GM21737 (cell line): ENCODE measurements around the gene ARHGAP26.
A peak's percentile ranks its signal among the peaks of the same experiment; 100 is the strongest.
"Not testable (repeated sequence)": the region's sequence is repeated elsewhere in the genome, so short reads cannot be mapped to it uniquely, and the experiment has no call there.

Source experiments
- ATAC-seq: cut with Tn5 transposase; IDR thresholded peaks from one replicate; pipeline ENCODE4 v1.9.1; 2021; ENCODE audit warnings: mild to moderate bottlenecking, moderate library complexity; ENCODE audit not compliant: unreplicated experiment

ARHGAP26 gene

DNA sequence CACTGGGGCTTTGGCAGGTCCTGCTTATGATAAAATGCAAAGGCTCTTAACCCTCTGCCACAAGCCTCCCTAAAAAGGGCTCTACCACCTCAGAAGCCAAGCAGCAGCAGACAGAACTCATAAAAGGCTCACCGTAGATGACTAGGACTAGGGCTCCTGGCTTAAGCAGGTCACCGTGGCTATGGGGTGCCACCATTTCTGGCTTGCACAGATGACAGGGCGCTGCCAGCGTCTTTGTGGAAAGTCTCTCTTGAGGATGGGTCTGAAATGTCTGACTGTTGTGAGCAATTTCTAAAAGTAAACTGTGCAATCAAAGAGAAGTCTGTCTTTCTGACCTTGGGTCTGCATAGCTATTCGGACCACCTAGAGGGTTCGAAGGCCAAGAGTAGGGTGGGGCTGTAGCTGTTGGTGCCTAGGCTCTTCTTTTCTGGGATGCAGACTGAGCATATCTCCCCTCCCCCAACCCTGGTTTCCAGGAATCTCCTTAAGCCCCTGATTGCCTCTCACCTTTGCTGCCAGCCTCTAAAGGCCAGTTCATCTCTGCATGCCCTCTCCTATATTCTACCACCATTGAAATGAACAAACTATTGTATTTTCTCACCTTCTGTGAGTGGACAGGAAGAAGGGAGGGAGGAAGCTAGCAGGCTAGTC is 307.4 kb downstream of the ARHGAP26 start:
- ATAC-seq = no peak

DNA sequence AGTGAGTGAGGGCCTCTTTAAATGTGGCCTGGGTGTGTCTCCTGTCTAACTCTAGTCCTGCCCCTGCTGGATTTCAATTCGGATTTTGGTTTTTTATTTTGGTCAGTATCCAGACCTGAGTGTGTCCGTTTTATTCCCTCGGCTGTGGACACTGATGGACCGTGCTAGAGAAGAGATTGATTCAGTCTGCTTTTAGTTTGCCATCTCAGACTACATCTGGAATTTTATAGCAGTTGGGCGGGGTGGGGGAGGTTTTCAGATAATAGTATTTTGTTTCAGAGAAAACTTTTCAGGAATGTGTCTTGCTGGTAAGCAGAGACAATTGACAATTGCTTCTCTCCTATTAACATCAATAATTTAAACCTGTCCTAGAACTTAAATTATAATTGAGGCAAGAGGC is 308.1 kb downstream of the ARHGAP26 start:
- ATAC-seq = no peak

DNA sequence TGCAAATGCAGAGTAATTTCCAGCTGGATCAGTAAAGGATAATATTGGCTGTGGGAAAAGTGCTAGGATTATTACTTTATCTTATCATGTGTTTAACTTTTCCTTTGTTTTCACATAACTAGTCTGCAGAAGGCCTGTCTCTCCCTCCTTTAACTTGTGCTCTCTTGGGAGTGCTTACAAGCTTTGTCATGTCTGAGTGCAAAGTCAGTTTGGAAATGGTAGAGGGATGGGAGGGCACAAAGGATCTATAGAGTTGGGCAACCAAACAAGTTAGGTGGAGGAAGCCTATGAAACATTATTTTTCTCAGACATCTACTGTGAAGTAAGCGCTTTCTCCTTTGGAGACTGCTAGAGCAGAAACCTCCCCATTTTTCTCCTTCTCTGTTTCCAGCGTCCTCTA is 308.8 kb downstream of the ARHGAP26 start:
- no peak for ATAC-seq

DNA sequence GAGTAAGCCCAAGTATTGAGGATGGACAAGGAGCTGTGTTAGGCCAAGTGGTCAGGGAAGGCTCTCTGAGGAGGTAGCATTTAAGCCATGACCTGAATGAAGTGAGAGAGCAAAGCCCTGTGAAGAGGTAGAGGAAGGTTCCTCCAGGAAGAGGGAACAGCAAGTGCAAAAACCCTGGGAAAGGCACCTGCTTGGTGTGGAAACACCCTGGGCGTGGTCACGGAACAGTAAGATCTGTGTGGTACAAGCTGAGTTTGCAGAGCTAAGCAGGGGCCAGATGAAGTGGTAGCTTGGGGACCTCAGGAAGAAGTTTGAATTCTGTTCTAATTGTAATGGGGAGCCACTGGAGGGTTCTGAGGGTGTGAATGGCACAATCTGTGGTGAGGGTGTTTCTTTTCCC is 310.2 kb downstream of the ARHGAP26 start:
- ATAC-seq = no peak

DNA sequence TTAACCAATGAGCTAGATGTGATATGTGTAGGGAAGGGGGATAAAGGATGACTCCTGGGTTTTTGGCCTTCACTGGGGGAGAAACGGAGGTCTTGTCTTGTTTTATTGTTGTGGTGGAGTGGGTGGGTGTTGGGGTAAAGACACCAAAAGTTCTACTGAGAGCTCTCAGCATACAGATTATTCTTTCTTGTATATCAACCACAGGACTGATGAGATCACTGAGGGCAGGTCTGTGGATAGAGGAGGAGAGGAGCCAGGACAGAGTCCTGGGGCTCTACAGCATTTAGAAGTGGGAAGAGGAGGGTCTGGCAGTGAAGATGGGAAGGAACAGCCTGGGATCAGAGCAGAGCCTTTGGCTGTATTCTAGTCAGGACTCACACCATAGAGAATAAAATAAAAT is 310.8 kb downstream of the ARHGAP26 start:
- ATAC-seq = no peak

DNA sequence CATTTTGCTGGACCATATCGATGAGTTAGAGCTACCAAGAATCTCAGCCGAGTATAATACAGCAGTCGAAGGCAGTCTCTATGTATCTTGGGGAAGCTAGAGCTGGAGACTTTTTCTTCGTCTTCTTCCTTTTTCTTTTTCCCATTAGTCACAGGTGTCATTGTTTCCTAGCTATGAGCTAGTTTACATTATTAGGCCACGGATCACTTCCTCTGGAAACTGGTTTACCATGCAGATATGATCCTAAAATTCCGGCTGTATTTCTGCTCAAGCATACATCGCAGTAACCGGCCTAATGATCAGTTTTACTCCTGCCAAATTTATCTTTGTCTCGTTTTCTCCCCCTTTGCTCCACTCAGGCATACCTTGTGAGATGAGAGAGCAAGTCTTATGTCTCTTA is 312.8 kb downstream of the ARHGAP26 start:
- no peak for ATAC-seq

DNA sequence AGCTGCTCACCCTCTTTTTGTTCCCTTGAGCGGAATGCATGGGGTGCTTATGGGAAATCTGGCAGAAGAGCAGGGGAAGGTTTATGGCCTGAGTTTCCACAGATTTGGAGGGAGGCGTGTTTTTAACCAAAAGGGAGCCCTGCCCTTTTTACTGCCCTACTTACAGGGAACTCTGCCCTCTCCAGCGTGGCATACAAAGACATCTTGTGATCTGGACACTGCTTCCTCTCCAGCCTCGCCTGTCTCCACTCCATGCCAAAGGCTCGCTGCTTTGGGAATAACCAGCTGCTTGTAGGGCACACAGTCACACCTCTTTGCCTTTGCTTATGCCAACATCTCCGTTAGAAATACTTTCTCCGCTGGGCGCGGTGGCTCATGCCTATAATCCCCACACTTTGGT is 314.2 kb downstream of the ARHGAP26 start:
- no peak for ATAC-seq

DNA sequence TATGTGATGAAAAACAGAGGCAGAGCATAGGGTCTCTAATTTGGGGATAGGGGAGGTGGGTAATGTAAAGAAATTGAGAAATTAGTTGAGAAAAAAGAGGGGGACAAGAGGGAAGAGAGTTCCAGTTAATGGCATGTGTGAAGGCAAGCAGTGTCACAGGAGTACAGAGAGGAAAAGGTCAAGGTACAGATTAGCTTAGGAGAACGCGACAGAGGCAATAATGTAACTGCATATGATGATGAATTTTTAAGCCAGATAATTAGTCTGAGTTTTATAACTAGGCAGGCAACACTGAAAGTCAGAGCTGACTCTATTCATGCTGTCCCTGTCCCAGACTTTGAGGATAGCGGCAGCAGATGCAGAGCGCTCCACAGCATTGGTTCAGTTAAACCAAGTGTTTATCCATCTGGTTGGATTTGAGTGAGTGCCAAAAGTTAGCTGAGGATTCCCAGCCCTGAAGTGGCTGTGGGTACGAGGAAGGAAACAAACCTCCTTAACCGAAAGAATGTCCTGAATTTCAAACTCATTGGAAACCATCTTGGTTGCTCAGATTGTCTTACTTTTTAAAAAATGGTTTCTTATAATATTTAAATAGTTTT is 315.2 kb downstream of the ARHGAP26 start:
- ATAC-seq = no peak

DNA sequence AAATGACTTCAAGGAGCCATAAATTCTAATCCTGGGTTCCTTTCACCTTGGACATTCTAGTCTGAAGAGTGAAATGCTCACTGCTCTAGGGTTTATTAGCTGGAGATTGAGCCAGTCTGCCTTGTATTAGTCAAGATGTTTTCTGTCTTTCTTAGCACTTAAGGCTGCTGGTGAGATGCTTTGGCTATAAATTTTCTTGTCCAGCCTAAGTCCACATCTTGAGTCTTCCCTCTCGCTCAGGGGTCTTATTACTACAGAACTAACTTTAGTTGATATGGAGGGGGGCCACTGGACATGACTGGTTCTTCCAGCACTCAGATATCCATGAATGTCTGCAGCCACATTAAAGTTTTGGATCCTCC is 316.4 kb downstream of the ARHGAP26 start:
- ATAC-seq = no peak

DNA sequence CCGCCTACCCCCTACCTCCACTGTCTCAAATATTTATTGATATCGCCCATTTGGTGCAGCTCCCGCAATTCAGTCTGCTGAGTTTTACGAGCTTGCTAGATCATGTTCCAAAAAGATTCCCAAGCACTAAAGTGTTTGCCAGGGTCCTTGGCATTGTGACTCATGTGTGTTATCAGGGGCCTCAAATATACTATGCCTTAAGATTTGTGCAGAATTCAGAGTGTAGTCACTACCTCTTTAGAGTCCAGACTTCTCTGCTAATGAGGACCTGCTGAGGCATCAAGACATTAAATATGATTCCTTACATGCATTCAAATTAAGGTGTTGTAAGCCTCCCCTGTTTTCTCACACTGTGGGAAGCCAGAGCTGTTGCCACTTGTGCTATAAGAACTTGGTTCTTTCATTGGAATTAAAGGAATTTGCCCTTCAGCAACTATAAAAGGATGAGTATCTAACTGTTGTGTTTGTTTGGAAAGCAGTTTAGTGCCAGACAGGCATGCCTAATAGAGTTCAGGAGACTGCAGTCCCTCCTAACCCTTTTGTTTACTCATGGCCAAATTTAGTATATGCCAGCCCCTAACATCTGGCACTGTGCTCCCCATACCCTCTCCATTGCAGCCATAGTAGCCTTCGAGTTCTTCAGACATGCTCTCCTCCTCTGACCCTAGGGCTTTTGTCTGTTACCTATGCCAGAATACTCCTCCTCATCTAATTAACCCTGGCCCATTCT is 316.9 kb downstream of the ARHGAP26 start:
- no peak for ATAC-seq

DNA sequence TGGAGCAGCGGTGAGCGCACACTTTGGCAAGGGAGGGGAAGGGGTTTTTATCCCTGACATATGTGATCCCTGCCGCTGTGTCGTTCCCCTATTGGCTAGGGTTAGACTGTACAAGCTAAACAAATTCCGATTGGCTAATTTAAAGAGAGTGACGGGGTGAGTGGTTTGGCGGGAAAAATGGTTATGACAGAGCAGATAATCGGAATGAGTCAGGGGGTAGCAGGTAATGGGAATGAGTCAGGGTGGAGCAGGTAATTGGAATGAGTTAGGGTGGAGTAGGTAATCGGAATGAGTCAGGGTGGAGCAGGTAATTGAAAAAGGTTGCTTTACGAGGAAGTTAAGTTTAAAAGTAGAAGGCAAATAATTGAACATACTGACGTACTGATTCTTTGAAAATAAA is 318.5 kb downstream of the ARHGAP26 start:
- ATAC-seq = not testable (repeated sequence)

DNA sequence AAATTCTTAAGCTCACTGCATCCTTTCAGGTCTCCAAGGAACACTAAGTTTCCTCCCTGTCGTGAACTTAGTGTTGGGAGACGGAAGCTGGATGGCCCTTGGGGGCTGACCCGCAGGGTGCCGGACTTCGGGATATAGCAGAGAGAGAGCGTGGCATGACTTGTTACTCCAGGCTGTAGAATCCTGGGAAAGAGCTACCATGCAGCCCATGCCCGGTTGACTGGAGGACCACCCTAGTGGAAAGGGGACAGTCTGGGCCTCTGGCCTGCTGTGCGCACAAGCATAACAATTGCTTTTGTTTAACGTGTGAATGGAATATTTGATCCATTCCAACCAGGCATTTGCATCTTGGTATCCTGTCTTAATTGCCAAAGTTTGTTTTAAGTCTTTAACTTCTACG is 319.9 kb downstream of the ARHGAP26 start:
- not testable (repeated sequence) for ATAC-seq

DNA sequence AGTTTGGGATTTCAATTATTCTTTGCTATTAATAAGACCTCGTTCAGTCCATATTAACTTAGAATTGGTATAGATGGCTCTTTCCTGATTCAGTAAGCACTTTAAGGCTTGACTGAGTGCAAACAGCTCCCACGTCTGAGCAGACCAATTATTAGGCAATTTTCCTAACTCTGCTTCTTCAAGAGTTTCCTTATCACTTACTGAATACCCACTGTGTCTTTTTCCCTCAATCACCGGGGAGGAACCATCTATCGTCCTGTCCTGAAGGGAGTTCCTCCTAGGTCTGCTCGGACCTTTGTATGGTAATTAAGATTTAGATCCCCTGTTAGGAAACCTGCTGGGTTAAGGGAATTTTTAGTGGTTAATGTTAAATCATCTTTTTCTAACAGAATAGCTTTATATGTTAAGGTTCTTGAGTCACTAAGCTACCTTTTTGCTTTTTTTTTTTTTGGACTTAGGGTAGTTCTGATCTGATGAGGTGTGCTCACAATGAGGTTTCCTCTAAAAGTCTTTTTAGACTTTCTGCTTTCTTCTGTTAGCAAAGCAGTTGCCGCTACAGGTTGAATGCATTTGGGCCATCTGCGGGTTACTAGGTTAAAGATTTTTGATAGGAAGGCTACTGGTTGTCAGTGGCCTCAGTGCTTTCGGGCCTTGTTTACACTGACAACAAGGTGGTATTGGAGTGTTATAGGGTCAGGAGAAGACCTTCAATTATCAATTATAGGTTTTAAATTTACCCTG is 322.7 kb downstream of the ARHGAP26 start:
- not testable (repeated sequence) for ATAC-seq

DNA sequence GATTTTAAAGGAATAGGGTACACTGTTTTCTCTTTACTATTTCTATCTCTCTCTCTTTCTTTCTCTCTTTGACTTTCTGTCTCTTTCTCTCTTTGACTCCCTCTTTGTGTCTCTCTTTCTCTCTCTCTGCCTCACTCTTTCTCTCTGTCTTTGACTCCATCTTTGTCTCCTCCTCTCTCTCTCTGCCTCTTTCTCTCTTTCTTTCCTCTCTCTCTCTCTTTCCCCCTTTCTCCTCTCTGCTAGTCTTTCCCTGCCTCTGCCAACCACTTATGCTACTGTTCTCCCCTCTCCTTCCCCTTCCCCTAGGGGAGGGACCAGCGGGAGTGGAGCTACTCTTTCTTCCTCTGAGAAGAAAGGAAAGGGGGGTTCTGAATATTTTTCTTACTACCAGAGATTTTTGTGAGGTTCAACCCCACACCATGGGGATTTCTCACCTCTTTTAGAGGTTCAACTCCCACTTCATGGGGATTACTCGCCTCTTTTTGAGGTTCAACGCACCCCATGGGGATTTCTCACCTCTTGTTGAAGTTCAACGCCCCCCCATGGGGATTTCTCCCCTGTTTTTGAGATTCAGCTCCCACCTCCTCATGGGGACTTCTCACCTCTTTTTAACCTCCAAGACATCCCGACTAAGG is 323.4 kb downstream of the ARHGAP26 start:
- no peak for ATAC-seq

DNA sequence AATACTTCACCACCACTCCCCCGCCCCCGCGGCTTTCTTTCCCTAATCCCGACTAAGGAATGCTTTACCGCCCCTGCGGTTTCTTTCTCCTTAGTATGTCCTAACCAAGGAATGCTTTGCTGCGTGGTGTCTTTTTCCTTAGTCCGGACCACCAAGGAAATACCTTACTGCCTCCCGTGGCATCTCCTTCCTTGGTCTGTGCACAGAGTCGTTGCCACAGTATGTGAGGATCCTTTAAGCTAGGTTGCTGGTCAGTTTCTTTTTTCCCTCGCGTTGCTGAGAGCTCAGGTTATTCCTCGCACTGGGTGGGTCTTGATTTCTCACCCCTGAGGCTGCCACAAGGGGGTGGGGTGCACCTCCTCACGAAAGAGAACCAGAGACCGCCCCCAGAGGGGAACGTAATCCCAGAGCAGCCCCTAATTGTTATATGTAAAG is 323.9 kb downstream of the ARHGAP26 start:
- ATAC-seq = no peak

DNA sequence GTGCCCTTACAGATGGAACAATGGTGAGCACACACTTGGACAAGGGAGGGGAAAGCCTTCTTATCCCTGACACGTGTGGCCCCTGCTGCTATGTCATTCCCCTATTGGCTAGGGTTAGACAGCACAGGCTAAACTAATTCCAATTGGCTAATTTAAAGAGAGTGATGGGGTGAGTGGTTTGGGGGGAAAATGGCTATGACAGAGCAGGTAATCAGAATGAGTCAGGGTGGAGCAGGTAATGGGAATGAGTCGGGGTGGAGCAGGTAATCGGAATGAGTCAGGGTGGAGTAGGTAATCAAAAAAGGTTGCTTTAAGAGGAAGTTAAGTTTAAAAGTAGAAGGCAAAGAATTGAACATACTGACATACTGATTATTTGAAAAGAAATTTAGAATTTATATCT is 324.4 kb downstream of the ARHGAP26 start:
- not testable (repeated sequence) for ATAC-seq

DNA sequence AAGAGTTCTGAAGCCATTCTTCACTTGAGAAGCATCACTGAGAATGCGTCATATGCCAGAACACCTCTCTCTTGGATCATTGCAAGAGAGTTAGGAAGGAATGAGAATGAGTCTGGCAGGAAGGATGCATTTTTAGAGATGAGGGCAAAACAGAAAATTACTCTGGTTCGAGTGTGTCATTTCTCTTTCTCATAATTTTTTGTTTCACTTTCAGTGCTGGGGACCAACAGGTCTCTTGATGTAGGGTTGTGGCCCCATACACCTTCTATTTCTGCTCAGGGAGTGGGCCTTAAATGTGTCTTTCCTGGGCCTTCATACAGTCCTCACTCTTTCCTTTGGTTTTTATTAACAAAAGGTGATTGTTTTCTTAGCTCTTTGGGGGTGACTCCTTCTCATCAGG is 330.9 kb downstream of the ARHGAP26 start:
- ATAC-seq = peak; percentile 84

DNA sequence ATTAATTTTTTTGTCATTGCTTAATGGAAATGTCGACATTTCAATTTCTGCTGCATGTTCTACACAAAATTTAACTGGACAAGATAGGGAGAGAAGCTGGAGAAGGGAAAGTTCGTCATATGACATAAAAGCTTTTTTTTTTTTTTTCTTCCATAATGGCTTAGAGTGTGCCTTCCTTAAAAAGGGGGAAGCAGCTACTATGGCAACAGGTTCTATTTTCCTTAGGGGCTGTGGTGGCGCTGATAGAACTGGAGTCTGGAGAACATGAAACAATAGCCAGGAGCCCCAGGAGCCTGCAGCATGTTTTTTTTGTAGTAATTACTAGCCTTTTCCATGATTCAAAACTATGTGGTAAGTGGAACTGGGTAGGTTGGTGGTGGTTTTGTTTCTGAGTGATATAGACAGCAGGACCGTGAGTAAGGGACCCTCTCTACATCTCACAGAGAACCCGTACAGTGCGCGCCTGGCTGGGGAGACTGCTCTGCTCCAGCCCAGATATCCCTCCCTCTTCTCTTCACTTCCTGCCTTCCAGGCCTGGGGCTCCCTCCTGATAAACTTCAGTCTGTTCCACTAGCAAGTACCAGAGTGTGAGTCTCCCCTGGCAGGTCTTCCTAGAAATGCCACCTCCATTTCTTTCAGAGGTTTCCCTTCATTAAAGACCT is 331.7 kb downstream of the ARHGAP26 start:
- no peak for ATAC-seq

DNA sequence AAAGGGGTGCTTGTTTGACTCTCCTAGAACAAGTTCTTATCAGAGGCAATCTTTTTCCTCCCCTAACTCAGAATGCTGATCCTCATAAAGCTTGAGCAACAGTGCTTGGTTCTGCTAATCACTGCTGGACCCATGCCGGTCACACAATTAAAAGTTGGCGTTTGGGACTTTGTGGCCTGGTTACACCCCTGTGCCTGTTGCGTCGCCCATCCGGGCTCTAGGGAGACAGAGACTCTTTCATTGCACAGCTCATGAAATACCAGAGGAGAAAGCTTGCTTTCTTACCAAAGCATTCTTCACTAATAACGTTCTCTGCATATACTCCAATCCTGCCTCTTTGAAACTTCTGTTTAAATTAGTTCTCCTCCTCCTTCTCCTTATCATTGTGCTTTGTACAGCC is 332.2 kb downstream of the ARHGAP26 start:
- ATAC-seq = no peak

DNA sequence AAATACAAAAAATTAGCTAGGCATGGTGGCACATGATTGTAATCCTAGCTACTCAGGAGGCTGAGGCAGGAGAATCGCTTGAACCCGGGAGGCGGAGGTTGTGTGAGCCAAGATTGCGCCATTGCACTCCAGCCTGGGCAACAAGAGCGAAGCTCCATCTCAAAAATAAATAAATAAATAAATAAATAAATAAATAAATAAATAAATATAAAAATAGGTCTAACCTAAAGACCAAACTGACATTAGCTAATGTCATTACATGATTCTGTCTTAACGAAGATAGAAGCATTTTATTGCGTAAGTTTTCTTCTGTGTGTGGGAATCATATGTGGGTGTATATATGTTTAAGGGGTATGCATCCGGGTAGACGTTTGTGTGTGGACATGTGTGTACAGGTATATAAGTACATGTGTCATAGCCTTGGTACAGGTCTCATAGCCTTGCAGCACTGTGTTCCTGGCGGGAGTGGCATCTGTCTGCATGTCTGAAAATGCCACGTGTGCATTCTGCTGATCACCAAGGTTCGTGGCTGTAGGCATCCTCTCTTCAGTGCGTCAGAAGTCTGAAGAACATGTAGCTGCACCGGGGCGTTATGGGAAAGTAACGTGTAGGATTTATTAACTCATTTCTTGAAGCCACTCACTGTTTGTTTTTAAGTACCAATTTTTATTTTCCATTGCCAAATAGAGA is 335.2 kb downstream of the ARHGAP26 start:
- no peak for ATAC-seq
